H9 (cell line): ENCODE data around the gene PIGK. TPM values are rescaled to one million over a fixed set of nuclear protein-coding genes. Genes with fewer than 3 reads are reported as not detected.

Experiments used
- DNase-seq: peaks from one replicate; pipeline ENCODE4 v3.0.0-alpha.2; 2017
- H2AFZ ChIP-seq: one replicate; pipeline ENCODE4 v1.6.1; 2013; ENCODE audit warnings: mild to moderate bottlenecking, low read length, control low read depth, moderate library complexity
- H2AK5ac ChIP-seq: 2 replicates; pipeline ENCODE4 v1.6.1; 2013; ENCODE audit warnings: low read length, control low read depth, mixed read lengths; ENCODE audit not compliant: insufficient read length
- H2BK120ac ChIP-seq: one replicate; pipeline ENCODE4 v1.6.1; 2013; ENCODE audit warnings: low read depth, mild to moderate bottlenecking, low read length, control low read depth, inconsistent platforms; ENCODE audit not compliant: poor library complexity, severe bottlenecking
- H2BK12ac ChIP-seq: 2 replicates; pipeline ENCODE4 v1.6.1; 2013; ENCODE audit warnings: low read length, control low read depth, mixed read lengths, low read depth; ENCODE audit not compliant: insufficient read length
- H2BK15ac ChIP-seq: 2 replicates; pipeline ENCODE4 v1.6.1; 2013; ENCODE audit warnings: low read depth, low read length, control low read depth
- H2BK20ac ChIP-seq: one replicate; pipeline ENCODE4 v1.6.1; 2013; ENCODE audit warnings: low read depth, mild to moderate bottlenecking, low read length, control low read depth, inconsistent platforms; ENCODE audit not compliant: poor library complexity, severe bottlenecking
- H2BK5ac ChIP-seq: 2 replicates; pipeline ENCODE4 v1.6.1; 2013; ENCODE audit warnings: low read length, control low read depth, mixed read lengths; ENCODE audit not compliant: insufficient read length
- H3K14ac ChIP-seq: 2 replicates; pipeline ENCODE4 v1.6.1; 2013; ENCODE audit warnings: low read length, control low read depth; ENCODE audit not compliant: insufficient read depth
- H3K18ac ChIP-seq: 2 replicates; pipeline ENCODE4 v1.6.1; 2013; ENCODE audit warnings: low read depth, mild to moderate bottlenecking, mixed read lengths, low read length, control low read depth; ENCODE audit not compliant: insufficient read length
- H3K23ac ChIP-seq: 2 replicates; pipeline ENCODE4 v1.6.1; 2013; ENCODE audit warnings: low read length, control low read depth, mixed read lengths, low read depth; ENCODE audit not compliant: insufficient read length
- H3K23me2 ChIP-seq: 2 replicates; pipeline ENCODE4 v1.6.1; 2013; ENCODE audit warnings: low read depth, mild to moderate bottlenecking, mixed read lengths, low read length, control low read depth; ENCODE audit not compliant: insufficient read length, poor library complexity, severe bottlenecking
- H3K27ac ChIP-seq: 2 replicates; pipeline ENCODE4 v1.5.1; 2013; ENCODE audit warnings: low read length, control low read depth, mixed read lengths, low read depth; ENCODE audit not compliant: insufficient read length
- H3K27me3 ChIP-seq: 2 replicates; pipeline ENCODE4 v1.6.1; 2013; ENCODE audit warnings: low read length, control low read depth, inconsistent platforms; ENCODE audit not compliant: insufficient read depth
- H3K4ac ChIP-seq: 2 replicates; pipeline ENCODE4 v1.6.1; 2013; ENCODE audit warnings: low read depth, mild to moderate bottlenecking, control low read depth, inconsistent platforms, low read length, moderate library complexity
- H3K4me1 ChIP-seq: 2 replicates; pipeline ENCODE4 v1.6.1; 2013; ENCODE audit warnings: low read length, control low read depth, inconsistent platforms; ENCODE audit not compliant: insufficient read depth
- H3K4me2 ChIP-seq: 2 replicates; pipeline ENCODE4 v1.6.1; 2013; ENCODE audit warnings: low read length, control low read depth, mixed read lengths; ENCODE audit not compliant: insufficient read length, insufficient read depth
- H3K56ac ChIP-seq: 2 replicates; pipeline ENCODE4 v1.6.1; 2013; ENCODE audit warnings: low read depth, mild to moderate bottlenecking, mixed read lengths, low read length, control low read depth; ENCODE audit not compliant: insufficient read length
- H3K79me1 ChIP-seq: 2 replicates; pipeline ENCODE4 v1.6.1; 2013; ENCODE audit warnings: low read depth, mild to moderate bottlenecking, moderate library complexity, low read length, control low read depth, inconsistent platforms; ENCODE audit not compliant: insufficient read depth, poor library complexity, severe bottlenecking
- H3K79me2 ChIP-seq: 2 replicates; pipeline ENCODE4 v1.6.1; 2013; ENCODE audit warnings: low read length, control low read depth, inconsistent platforms; ENCODE audit not compliant: insufficient read depth
- H3K9ac ChIP-seq: 2 replicates; pipeline ENCODE4 v1.6.1; 2013; ENCODE audit warnings: low read length, control low read depth, mixed read lengths; ENCODE audit not compliant: insufficient read length; ENCODE audit errors: extremely low read depth
- H3K9me3 ChIP-seq: one replicate; pipeline ENCODE4 v1.6.1; 2013; ENCODE audit warnings: low read depth, low read length, inconsistent platforms; ENCODE audit not compliant: control insufficient read depth
- H3T11ph ChIP-seq: one replicate; pipeline ENCODE4 v1.6.1; 2013; ENCODE audit warnings: mild to moderate bottlenecking, low read length, control low read depth, inconsistent platforms
- H4K20me1 ChIP-seq: one replicate; pipeline ENCODE4 v1.6.1; 2013; ENCODE audit not compliant: control insufficient read depth, insufficient read length, insufficient read depth
- H4K5ac ChIP-seq: 2 replicates; pipeline ENCODE4 v1.6.1; 2013; ENCODE audit warnings: low read depth, mild to moderate bottlenecking, mixed read lengths, low read length, control low read depth; ENCODE audit not compliant: insufficient read length
- H4K8ac ChIP-seq: replicated peaks from 2 replicates; pipeline ENCODE4 v1.6.1; 2013; ENCODE audit warnings: low read length, control low read depth, mixed read lengths, low read depth; ENCODE audit not compliant: insufficient read length
- H4K91ac ChIP-seq: 2 replicates; pipeline ENCODE4 v1.6.1; 2013; ENCODE audit warnings: low read depth, mild to moderate bottlenecking, moderate library complexity, mixed read lengths, low read length, control low read depth; ENCODE audit not compliant: insufficient read length
- H3K27ac Mint-ChIP-seq, 3 experiments: 2 replicates in 2 of 3; 3 replicates in 1 of 3; pipeline ENCODE4 v1.8.0; 2020 to 2021; ENCODE audit warnings: mixed read lengths in 3 of 3, mild to moderate bottlenecking in 1 of 3, moderate library complexity in 1 of 3
- H3K27me3 Mint-ChIP-seq: 2 replicates; pipeline ENCODE4 v1.8.0; 2021; ENCODE audit warnings: low read depth, mild to moderate bottlenecking, moderate library complexity, mixed read lengths
- H3K36me3 Mint-ChIP-seq, 3 experiments: 2 replicates in 2 of 3; 3 replicates in 1 of 3; pipeline ENCODE4 v1.8.0; 2020 to 2021; ENCODE audit warnings: low read depth in 3 of 3, mixed read lengths in 3 of 3; ENCODE audit not compliant: insufficient read depth in 1 of 3
- H3K4me1 Mint-ChIP-seq, 2 experiments: 2 replicates each; pipeline ENCODE4 v1.8.0; 2020; ENCODE audit warnings: mixed read lengths in 2 of 2
- H3K4me3 Mint-ChIP-seq, 2 experiments: 2 replicates in 1 of 2; 3 replicates in 1 of 2; pipeline ENCODE4 v1.8.0; 2020 to 2021; ENCODE audit warnings: mild to moderate bottlenecking in 2 of 2, mixed read lengths in 2 of 2, moderate library complexity in 1 of 2
- H3K9me3 Mint-ChIP-seq, 2 experiments: 2 replicates in 1 of 2; 3 replicates in 1 of 2; pipeline ENCODE4 v1.8.0; 2020; ENCODE audit warnings: mild to moderate bottlenecking in 2 of 2, mixed read lengths in 2 of 2, moderate library complexity in 1 of 2
- WGBS: extraction: QIAGEN DNeasy Blood & Tissue Kit; methylation state at CpG from one replicate; pipeline ENCODE4 v1.1.7; 2013; ENCODE audit warnings: missing lambda C conversion rate, low lambda C conversion rate, mixed read lengths; ENCODE audit not compliant: insufficient read length; ENCODE audit errors: extremely low coverage; 5-methylcytosine and 5-hydroxymethylcytosine counted together
- total RNA-seq: library from RNA; stranded (reverse); gene quantifications from 2 replicates; pipeline ENCODE4 v1.2.1, GENCODE V29; 2021
- TF ChIP-seq, protein P1 (sequence below): fragments of 200-600 bp; sonication (generic); conservative IDR thresholded peaks from 3 replicates; pipeline ENCODE4 v1.8.0; 2021; ENCODE audit warnings: antibody characterized with exemption, mild to moderate bottlenecking

PIGK gene
- total RNA-seq, 1 experiment from 2014 or later: 22.1 TPM

- H3K56ac ChIP-seq: no peak overlapping the region
- Mint-ChIP-seq H3K27ac (no peak overlapping the region), H3K4me1 (peaks cover 16 to 19% of the 10 kb centered on the region in 2 experiments), H3K9me3 (peaks cover 32 to 47% of the 10 kb centered on the region in 2 experiments), H3K36me3 (peaks cover 43 to 80% (median 69%) of the 10 kb centered on the region in 3 experiments), H3K27me3 (no peaks in the 10 kb centered on the region), H3K4me3 (no peak overlapping the region)
- no peak overlapping the region for H3K4me2 ChIP-seq
- H3K14ac ChIP-seq: no peak overlapping the region
- H4K20me1 ChIP-seq: no peaks in the 10 kb centered on the region
- no peak overlapping the region for H2BK120ac ChIP-seq
- no peak overlapping the region for H3K23ac ChIP-seq
- H2AK5ac ChIP-seq: no peak overlapping the region
- no peak overlapping the region for H2BK15ac ChIP-seq
- H2BK12ac ChIP-seq: no peak overlapping the region
- H3T11ph ChIP-seq: no peak overlapping the region
- H3K4me1 ChIP-seq: no peaks in the 10 kb centered on the region
- H4K8ac ChIP-seq: no peak overlapping the region
- no peak overlapping the region for H2AFZ ChIP-seq
- H3K9ac ChIP-seq: no peak overlapping the region
- H4K91ac ChIP-seq: no peak overlapping the region
- DNase-seq: no peak
- no peak overlapping the region for H2BK20ac ChIP-seq
- H3K9me3 ChIP-seq: peaks cover 5% of the 10 kb centered on the region
- H3K27ac ChIP-seq: no peak overlapping the region
- H3K79me1 ChIP-seq: no peaks in the 10 kb centered on the region
- no peak overlapping the region for H3K4ac ChIP-seq
- H3K23me2 ChIP-seq: no peaks in the 10 kb centered on the region
- TF ChIP-seq, protein P1, sequence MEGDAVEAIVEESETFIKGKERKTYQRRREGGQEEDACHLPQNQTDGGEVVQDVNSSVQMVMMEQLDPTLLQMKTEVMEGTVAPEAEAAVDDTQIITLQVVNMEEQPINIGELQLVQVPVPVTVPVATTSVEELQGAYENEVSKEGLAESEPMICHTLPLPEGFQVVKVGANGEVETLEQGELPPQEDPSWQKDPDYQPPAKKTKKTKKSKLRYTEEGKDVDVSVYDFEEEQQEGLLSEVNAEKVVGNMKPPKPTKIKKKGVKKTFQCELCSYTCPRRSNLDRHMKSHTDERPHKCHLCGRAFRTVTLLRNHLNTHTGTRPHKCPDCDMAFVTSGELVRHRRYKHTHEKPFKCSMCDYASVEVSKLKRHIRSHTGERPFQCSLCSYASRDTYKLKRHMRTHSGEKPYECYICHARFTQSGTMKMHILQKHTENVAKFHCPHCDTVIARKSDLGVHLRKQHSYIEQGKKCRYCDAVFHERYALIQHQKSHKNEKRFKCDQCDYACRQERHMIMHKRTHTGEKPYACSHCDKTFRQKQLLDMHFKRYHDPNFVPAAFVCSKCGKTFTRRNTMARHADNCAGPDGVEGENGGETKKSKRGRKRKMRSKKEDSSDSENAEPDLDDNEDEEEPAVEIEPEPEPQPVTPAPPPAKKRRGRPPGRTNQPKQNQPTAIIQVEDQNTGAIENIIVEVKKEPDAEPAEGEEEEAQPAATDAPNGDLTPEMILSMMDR: no peak
- H2BK5ac ChIP-seq: no peak overlapping the region
- H3K18ac ChIP-seq: no peak overlapping the region
- no peaks in the 10 kb centered on the region for H3K27me3 ChIP-seq
- no peaks in the 10 kb centered on the region for H3K79me2 ChIP-seq
- no CpG with 5 or more reads among the region's 2 CpGs for WGBS
- no peak overlapping the region for H4K5ac ChIP-seq
These were observed 37.1 kb downstream of the PIGK start for GRCh38 chr1:77182083-77182482.
